ENCODE results near the gene CHSY1.
A peak's percentile ranks its signal among the peaks of the same experiment; 100 is the strongest.

The CHSY1 gene

DNA sequence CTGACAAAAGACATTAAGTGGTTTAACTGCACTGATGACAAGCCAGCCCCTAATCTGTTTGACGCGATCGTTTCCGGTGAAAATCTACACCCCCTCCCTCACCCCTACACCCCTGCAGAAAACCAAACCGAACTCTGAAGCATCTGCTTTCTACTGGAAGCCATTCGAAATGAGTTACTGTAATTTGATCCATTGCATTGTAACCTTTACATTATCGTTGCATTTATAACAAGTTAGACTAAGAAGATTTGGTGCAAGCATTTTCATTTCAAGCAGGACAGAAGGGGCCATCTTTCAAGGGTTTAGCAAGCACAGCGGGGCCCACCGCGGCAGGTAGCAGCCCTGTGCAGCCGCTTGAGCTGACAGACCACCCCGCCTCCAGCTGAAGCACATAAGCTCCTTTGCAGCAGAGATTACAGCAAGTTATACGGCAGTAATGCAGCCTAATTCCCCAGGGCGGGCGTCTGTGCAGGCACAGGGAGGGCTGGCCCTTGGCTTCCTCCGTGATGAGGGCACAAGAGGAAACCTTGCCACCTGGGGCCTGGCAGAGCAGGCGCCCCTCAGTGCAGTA lies 79.3 kb downstream of the CHSY1 start:
- TF ChIP-seq ZFX (IDR thresholded peaks at IDR 0.05), result no peak
- no peak for TF ChIP-seq CTCF (conservative IDR thresholded peaks at IDR 0.05)

GRCh38 chr15:101171954-101172353 lies 79.9 kb downstream of the CHSY1 start:
- no peak overlapping the region for H3K27ac ChIP-seq
- no peak for TF ChIP-seq CTCF (conservative IDR thresholded peaks at IDR 0.05)
- no peak for TF ChIP-seq ZFX (IDR thresholded peaks at IDR 0.05)

More for the DNA sequence above, 79.3 kb downstream of the CHSY1 start:
- H3K27ac ChIP-seq, result no peak overlapping the region

DNA sequence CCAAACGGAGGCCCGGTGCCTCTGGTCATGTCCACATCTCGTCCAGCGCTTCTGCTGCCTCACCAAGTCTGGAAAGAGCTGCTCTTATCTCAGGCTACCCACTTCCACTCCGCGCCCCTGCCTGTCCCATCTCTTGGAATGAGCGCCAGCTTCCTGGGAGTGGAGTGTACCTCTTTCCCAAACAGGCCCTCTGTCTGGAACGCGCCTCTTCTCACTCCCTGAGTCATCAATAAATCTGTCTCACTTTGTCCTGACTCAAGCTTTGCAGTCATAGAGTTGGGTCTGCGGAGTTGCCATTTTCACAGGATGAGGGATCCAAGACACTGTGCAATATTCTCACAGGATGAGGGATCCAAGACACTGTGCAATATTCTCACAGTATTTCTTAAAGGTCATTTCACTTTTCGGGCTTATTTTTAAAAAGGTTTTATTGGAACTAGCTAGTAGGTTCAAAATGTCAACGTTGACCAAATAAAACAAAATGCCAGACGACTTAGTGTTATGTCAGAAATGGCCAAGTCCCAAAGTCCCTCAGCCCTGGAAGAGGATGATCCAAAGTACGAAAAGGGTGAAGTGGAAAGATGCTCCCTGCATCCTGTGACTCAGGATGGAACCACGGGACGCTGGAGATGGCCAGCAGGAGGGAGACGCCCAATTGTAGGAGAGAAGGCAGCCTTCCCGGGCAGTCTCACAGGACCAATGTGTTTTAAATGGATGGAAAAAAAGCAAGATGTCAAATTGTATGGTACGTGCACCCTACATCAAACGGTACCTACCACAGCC lies 81.1 kb downstream of the CHSY1 start:
- TF ChIP-seq ZFX (IDR thresholded peaks at IDR 0.05), result no peak
- TF ChIP-seq CTCF (conservative IDR thresholded peaks at IDR 0.05), result no peak
- no peak overlapping the region for H3K27ac ChIP-seq

DNA sequence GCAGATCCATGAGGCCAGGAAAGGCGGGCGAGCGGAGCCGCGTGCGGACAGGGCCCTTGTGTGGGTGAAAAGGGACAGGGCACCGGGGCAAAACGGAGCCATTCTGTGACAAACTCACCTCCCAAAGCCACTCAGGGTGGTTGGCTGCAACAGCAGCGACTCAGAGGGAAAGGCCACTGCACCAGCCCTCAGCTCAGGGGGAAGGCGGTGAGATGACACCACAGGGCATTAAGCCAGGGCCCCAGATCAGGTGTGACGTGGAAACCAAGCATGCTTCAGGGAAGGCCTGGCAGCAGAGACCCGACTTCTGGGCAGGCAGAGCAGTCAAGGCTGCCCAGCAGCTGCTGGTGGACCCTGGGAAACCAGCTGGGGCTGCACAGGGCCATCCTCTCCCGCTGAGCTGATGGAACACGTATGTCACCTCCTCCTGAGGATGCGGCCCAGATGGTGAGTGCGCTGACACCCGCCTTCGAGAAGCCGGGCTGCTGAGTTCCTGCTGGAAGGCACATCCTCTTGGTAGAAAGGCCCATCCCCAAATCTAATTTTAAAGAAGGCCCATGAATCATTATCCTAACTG lies 82.3 kb downstream of the CHSY1 start:
- peak overlapping the region; percentile 89 for H3K27ac ChIP-seq
- TF ChIP-seq ZFX (IDR thresholded peaks at IDR 0.05) (no peak), CTCF (conservative IDR thresholded peaks at IDR 0.05) (no peak)

- H3K27ac ChIP-seq, result peak overlapping the region; percentile 89
- TF ChIP-seq ZFX (IDR thresholded peaks at IDR 0.05) (no peak), CTCF (conservative IDR thresholded peaks at IDR 0.05) (no peak)
These were observed 82.9 kb downstream of the CHSY1 start for GRCh38 chr15:101168898-101169494.

- H3K27ac ChIP-seq, result peak overlapping the region; percentile 89
- TF ChIP-seq CTCF (conservative IDR thresholded peaks at IDR 0.05), result no peak
- no peak for TF ChIP-seq ZFX (IDR thresholded peaks at IDR 0.05)
These were observed 83.4 kb downstream of the CHSY1 start for GRCh38 chr15:101168463-101168824.
